GM19324 (cell line): ENCODE measurements around the gene TNIK.
"Not testable (repeated sequence)": the region's sequence is repeated elsewhere in the genome, so short reads cannot be mapped to it uniquely, and the experiment has no call there.

ENCODE experiments used
- ATAC-seq: cut with Tn5 transposase; IDR thresholded peaks from one replicate; pipeline ENCODE4 v1.9.1; 2021; ENCODE audit warnings: mild to moderate bottlenecking, moderate library complexity; ENCODE audit not compliant: unreplicated experiment, low FRiP score

Gene TNIK

GRCh38 chr3:171447579-171447891 is 12.7 kb downstream of the TNIK start:
- ATAC-seq, result not testable (repeated sequence)

GRCh38 chr3:171446801-171447578 is 13.2 kb downstream of the TNIK start:
- no peak for ATAC-seq

- no peak for ATAC-seq
Measured at GRCh38 chr3:171446301-171446700, 13.9 kb downstream of the TNIK start.

- no peak for ATAC-seq
Measured at GRCh38 chr3:171445620-171446204, 14.5 kb downstream of the TNIK start.

GRCh38 chr3:171444001-171444690 is 16.1 kb downstream of the TNIK start:
- no peak for ATAC-seq

GRCh38 chr3:171443211-171443957 is 16.8 kb downstream of the TNIK start:
- no peak for ATAC-seq

- no peak for ATAC-seq
Measured at GRCh38 chr3:171442184-171442583, 18.0 kb downstream of the TNIK start.

GRCh38 chr3:171441381-171441780 is 18.8 kb downstream of the TNIK start:
- no peak for ATAC-seq

GRCh38 chr3:171439996-171440395 is 20.2 kb downstream of the TNIK start:
- ATAC-seq, result no peak

- ATAC-seq, result no peak
Measured at GRCh38 chr3:171437115-171437756, 23.0 kb downstream of the TNIK start.

GRCh38 chr3:171436380-171436779 is 23.8 kb downstream of the TNIK start:
- ATAC-seq, result no peak

- no peak for ATAC-seq
Measured at GRCh38 chr3:171435757-171436156, 24.4 kb downstream of the TNIK start.

- no peak for ATAC-seq
Measured at GRCh38 chr3:171435143-171435542, 25.1 kb downstream of the TNIK start.

- no peak for ATAC-seq
Measured at GRCh38 chr3:171432548-171432947, 27.7 kb downstream of the TNIK start.

GRCh38 chr3:171431550-171431949 is 28.7 kb downstream of the TNIK start:
- no peak for ATAC-seq

GRCh38 chr3:171430530-171430929 is 29.7 kb downstream of the TNIK start:
- no peak for ATAC-seq

- no peak for ATAC-seq
Measured at GRCh38 chr3:171429635-171430034, 30.6 kb downstream of the TNIK start.

- ATAC-seq, result no peak
Measured at GRCh38 chr3:171428892-171429291, 31.3 kb downstream of the TNIK start.

- ATAC-seq, result no peak
Measured at GRCh38 chr3:171428321-171428787, 31.9 kb downstream of the TNIK start.

GRCh38 chr3:171427771-171428320 is 32.4 kb downstream of the TNIK start:
- ATAC-seq, result no peak
